IMR-90 (cell line): ENCODE measurements around the gene KAT6B. TPM values are rescaled to one million over a fixed set of nuclear protein-coding genes. Genes with fewer than 3 reads are reported as not detected.

Source experiments
- ATAC-seq: fragments of 200-7000 bp; cut with Tn5 transposase; 2 replicates; pipeline ENCODE4 v1.9.1; 2020; ENCODE audit warnings: low read depth, mild to moderate bottlenecking, moderate library complexity
- BruUV-seq: library from RNA; stranded (reverse); fragments of 400-500 nt; replicated peaks from 2 replicates; lab custom pipeline; 2021; lab: Mats Ljungman, UMichigan
- CTCF ChIA-PET: fragments of 300-600 bp; formaldehyde crosslinking; extraction: SDS; loops from one replicate; lab custom pipeline; 2021; ENCODE audit warnings: antibody characterized with exemption; lab: Yijun Ruan, JAX
- POLR2A ChIA-PET: fragments of 300-600 bp; sonication (Branson Sonifier 250); formaldehyde crosslinking; loops from one replicate; lab custom pipeline; 2022; ENCODE audit warnings: antibody characterized with exemption; ENCODE audit not compliant: unreplicated experiment; lab: Charles Lee
- DNase-seq: peaks from one replicate; pipeline ENCODE4 v3.0.0; 2013
- H2AFZ ChIP-seq: replicated peaks from 2 replicates; pipeline ENCODE3; 2013; ENCODE audit warnings: low read length, mild to moderate bottlenecking; ENCODE audit not compliant: poor library complexity
- H2AK5ac ChIP-seq: 2 replicates; pipeline ENCODE4 v1.6.1; 2013; ENCODE audit warnings: low read depth, low read length, inconsistent platforms
- H2AK9ac ChIP-seq: replicated peaks from 2 replicates; pipeline ENCODE3; 2013; ENCODE audit warnings: mild to moderate bottlenecking, low read depth, low read length, moderate library complexity; ENCODE audit not compliant: poor library complexity
- H2BK120ac ChIP-seq: 2 replicates; pipeline ENCODE4 v1.6.1; 2013; ENCODE audit warnings: low read depth, low read length, inconsistent platforms
- H2BK15ac ChIP-seq: 3 replicates; pipeline ENCODE4 v1.6.1; 2013; ENCODE audit warnings: low read depth, low read length, inconsistent platforms
- H2BK20ac ChIP-seq: 2 replicates; pipeline ENCODE4 v1.6.1; 2013; ENCODE audit warnings: low read depth, mild to moderate bottlenecking, inconsistent platforms, low read length, moderate library complexity
- H2BK5ac ChIP-seq: 2 replicates; pipeline ENCODE4 v1.6.1; 2013; ENCODE audit warnings: mild to moderate bottlenecking, low read depth, low read length, inconsistent platforms; ENCODE audit not compliant: poor library complexity, severe bottlenecking
- H3K14ac ChIP-seq: replicated peaks from 2 replicates; pipeline ENCODE4 v1.6.1; 2013; ENCODE audit warnings: low read depth, low read length, inconsistent platforms
- H3K18ac ChIP-seq: 2 replicates; pipeline ENCODE4 v1.6.1; 2013; ENCODE audit warnings: low read depth, low read length, control low read depth
- H3K23ac ChIP-seq: 2 replicates; pipeline ENCODE4 v1.6.1; 2013; ENCODE audit warnings: low read depth, low read length, inconsistent platforms
- H3K27ac ChIP-seq: 2 replicates; pipeline ENCODE4 v1.5.1; 2013; ENCODE audit warnings: mild to moderate bottlenecking, control low read depth, low read length; ENCODE audit not compliant: insufficient read depth
- H3K27me3 ChIP-seq: 2 replicates; pipeline ENCODE4 v1.6.1; 2013; ENCODE audit warnings: low read length; ENCODE audit not compliant: control insufficient read depth, insufficient read depth
- H3K36me3 ChIP-seq: 2 replicates; pipeline ENCODE4 v1.6.1; 2013; ENCODE audit warnings: low read length, mixed read lengths; ENCODE audit not compliant: control insufficient read depth, insufficient read depth
- H3K4ac ChIP-seq: 2 replicates; pipeline ENCODE4 v1.6.1; 2013; ENCODE audit warnings: low read depth, low read length, inconsistent platforms
- H3K4me1 ChIP-seq: 2 replicates; pipeline ENCODE4 v1.6.1; 2013; ENCODE audit warnings: low read length, mixed read lengths; ENCODE audit not compliant: control insufficient read depth, insufficient read depth
- H3K4me2 ChIP-seq: 2 replicates; pipeline ENCODE4 v1.6.1; 2013; ENCODE audit warnings: low read depth, mild to moderate bottlenecking, control low read depth, low read length, moderate library complexity
- H3K4me3 ChIP-seq: 2 replicates; pipeline ENCODE4 v1.5.1; 2013; ENCODE audit warnings: low read depth, mild to moderate bottlenecking, control low read depth, low read length, moderate library complexity; ENCODE audit not compliant: insufficient read depth
- H3K56ac ChIP-seq: 2 replicates; pipeline ENCODE4 v1.6.1; 2013; ENCODE audit warnings: low read length, inconsistent platforms; ENCODE audit not compliant: insufficient read depth; ENCODE audit errors: extremely low read depth
- H3K79me1 ChIP-seq, 2 experiments: 2 replicates each; pipeline ENCODE4 v1.6.1; 2013; ENCODE audit warnings: low read length in 2 of 2, inconsistent platforms in 1 of 2, low read depth in 1 of 2
- H3K9ac ChIP-seq: 2 replicates; pipeline ENCODE4 v1.6.1; 2013; ENCODE audit warnings: low read depth, low read length, control low read depth
- H3K9me1 ChIP-seq: 2 replicates; pipeline ENCODE4 v1.6.1; 2013; ENCODE audit warnings: low read length, inconsistent platforms; ENCODE audit not compliant: insufficient read depth
- H3K9me3 ChIP-seq: 2 replicates; pipeline ENCODE4 v1.6.1; 2013; ENCODE audit warnings: low read length; ENCODE audit not compliant: control insufficient read depth, insufficient read depth
- H4K20me1 ChIP-seq: 2 replicates; pipeline ENCODE4 v1.6.1; 2013; ENCODE audit warnings: low read length, inconsistent platforms; ENCODE audit not compliant: insufficient read depth
- H4K5ac ChIP-seq: 2 replicates; pipeline ENCODE4 v1.6.1; 2013; ENCODE audit warnings: mild to moderate bottlenecking, low read depth, low read length, control low read depth
- H4K8ac ChIP-seq, 2 experiments: 2 replicates each; pipeline ENCODE4 v1.6.1; 2013; ENCODE audit warnings: low read depth in 2 of 2, low read length in 2 of 2, control low read depth in 1 of 2, inconsistent platforms in 1 of 2
- H4K91ac ChIP-seq: 2 replicates; pipeline ENCODE4 v1.6.1; 2013; ENCODE audit warnings: low read depth, low read length, inconsistent platforms; ENCODE audit not compliant: insufficient read depth
- CEBPB ChIP-seq: IDR thresholded peaks from 2 replicates; pipeline ENCODE4 v1.6.1; 2012; ENCODE audit warnings: low read depth, low read length, improper control_type of control experiment
- FOS ChIP-seq: fragments of 150-350 bp; IDR thresholded peaks from 2 replicates; pipeline ENCODE4 v1.6.1; 2016; ENCODE audit warnings: low read depth, low read length
- MAFK ChIP-seq: IDR thresholded peaks from 2 replicates; pipeline ENCODE4 v1.6.1; 2012; ENCODE audit warnings: low read depth, low read length, improper control_type of control experiment
- MAZ ChIP-seq: IDR thresholded peaks from 2 replicates; pipeline ENCODE4 v1.6.1; 2012; ENCODE audit warnings: low read depth, mild to moderate bottlenecking, low read length, improper control_type of control experiment, moderate library complexity, borderline replicate concordance
- POLR2A ChIP-seq: IDR thresholded peaks from 2 replicates; pipeline ENCODE4 v1.6.1; 2012; ENCODE audit warnings: mild to moderate bottlenecking, low read depth, low read length
- RCOR1 ChIP-seq: IDR thresholded peaks from 2 replicates; pipeline ENCODE4 v1.6.1; 2012; ENCODE audit warnings: mild to moderate bottlenecking, low read length, improper control_type of control experiment; ENCODE audit not compliant: insufficient replicate concordance
- RFX5 ChIP-seq: IDR thresholded peaks from 2 replicates; pipeline ENCODE4 v1.8.0; 2012; ENCODE audit warnings: low read depth, mild to moderate bottlenecking, low read length, moderate library complexity
- SMC3 ChIP-seq: fragments of 150-350 bp; IDR thresholded peaks from 2 replicates; pipeline ENCODE4 v1.6.1; 2016; ENCODE audit warnings: low read depth, mild to moderate bottlenecking, antibody characterized with exemption, low read length, moderate library complexity
- dilution Hi-C: fragments of 300-500 bp; cut with HindIII; formaldehyde crosslinking; loops from one replicate; pipeline ENCODE4 v1.14.3; 2018; ENCODE audit warnings: low sequenced_read_pairs; ENCODE audit not compliant: unreplicated experiment
- in situ Hi-C: fragments of 300-500 bp; cut with MboI; formaldehyde crosslinking; loops from 3 replicates; pipeline ENCODE4 v1.14.3; 2019; ENCODE audit warnings: low sequenced_read_pairs, inconsistent platforms, mixed read lengths
- intact Hi-C: fragments of 100-400 bp; cut with micrococcal nuclease; formaldehyde crosslinking; loops from 2 replicates; pipeline ENCODE4 v1.10.0; 2022
- polyA plus RNA-seq, 3 experiments: library from polyadenylated mRNA; depleted of rRNA; stranded (reverse); fragments of >200 nt; gene quantifications; 2 replicates each; pipeline ENCODE4 v1.2.3, GENCODE V29; 2012; ENCODE audit warnings: low replicate concordance in 1 of 3
- total RNA-seq: library from RNA; depleted of rRNA; stranded (reverse); fragments of >200 nt; gene quantifications from 2 replicates; pipeline ENCODE4 v1.2.3, GENCODE V29; 2012
- TF ChIP-seq, protein P1 (sequence below): fragments of 150-350 bp; IDR thresholded peaks from 2 replicates; pipeline ENCODE4 v1.6.1; 2017; ENCODE audit warnings: mild to moderate bottlenecking, antibody characterized with exemption, low read length, low read depth
- TF ChIP-seq, protein P2 (sequence below): conservative IDR thresholded peaks from 2 replicates; pipeline ENCODE4 v1.5.1; 2012; ENCODE audit warnings: mild to moderate bottlenecking, low read depth, low read length, improper control_type of control experiment

Gene KAT6B
- total and polyA plus RNA-seq, 2 of the 4 experiments (the other 2 are of a cell fraction): 8.8 to 28.1 TPM

DNA sequence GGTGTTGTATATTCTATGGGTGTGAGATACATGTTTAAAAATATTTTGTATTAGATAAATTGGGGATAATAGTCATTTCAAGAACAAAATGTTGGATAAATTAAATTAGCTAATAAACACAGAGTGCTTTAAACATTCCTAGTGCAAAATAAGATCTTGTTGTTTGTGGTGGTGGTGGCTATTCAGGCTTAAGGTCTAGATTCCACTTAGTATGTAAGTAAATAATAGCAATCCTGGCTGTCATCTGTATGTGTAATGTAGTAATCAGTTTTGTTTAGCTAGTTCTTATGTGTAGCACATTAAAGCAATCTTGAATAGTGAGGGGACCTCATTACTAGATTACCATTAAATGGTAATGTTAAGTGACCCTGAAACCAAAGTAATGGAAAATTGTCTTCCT is 48.7 kb downstream of the KAT6B start:
- Histone ChIP-seq H2AFZ (no peak overlapping the region), H2BK120ac (peak overlapping the region; percentile 77), H3K4ac (peak overlapping the region; percentile 61), H3K79me1 (peaks cover 33 to 81% of the 10 kb centered on the region in 2 experiments), H2AK5ac (peak overlapping the region; percentile 63; the same call in 1 of the 2 replicates), H3K4me1 (peaks cover 32% of the 10 kb centered on the region), H2BK5ac (peak overlapping the region; percentile 94), H4K5ac (peak overlapping the region; percentile 11; the same call in 1 of the 2 replicates), H4K20me1 (peaks cover 3% of the 10 kb centered on the region; the same call in 1 of the 2 replicates), H3K23ac (no peak overlapping the region; the same call in 1 of the 2 replicates), H3K56ac (peak overlapping the region; percentile 71; the same call in 1 of the 2 replicates), H2AK9ac (no peak overlapping the region), H3K27ac (peak overlapping the region; percentile 89), H3K9me1 (peaks cover 12% of the 10 kb centered on the region), H2BK15ac (0 out of 3 replicates have a peak overlapping the region, but pooled peaks have one; percentile 94), H3K9me3 (no peaks in the 10 kb centered on the region), H4K91ac (no peak overlapping the region; the same call in 1 of the 2 replicates), H3K4me2 (no peak overlapping the region; the same call in 1 of the 2 replicates), H4K8ac (peak overlapping the region in 1 of 2 experiments; percentile 70; a peak in 1 of 4 replicates), H3K9ac (no peak overlapping the region), H3K27me3 (no peaks in the 10 kb centered on the region), H2BK20ac (peak overlapping the region; percentile 76; the same call in 1 of the 2 replicates), H3K36me3 (no peaks in the 10 kb centered on the region), H3K14ac (no peak overlapping the region; the same call in 1 of the 2 replicates), H3K4me3 (no peak overlapping the region), H3K18ac (peak overlapping the region; percentile 85)
- CTCF ChIA-PET: interaction anchor here (0.6 kb wide), 1 partner anchor 244 kb away, joined by 3 read pairs; no protein-coding TSS in a partner anchor
- ATAC-seq (no peak), DNase-seq (no peak)
- in situ Hi-C loops (no loop called here), intact Hi-C loops (no loop called here), dilution Hi-C loops (no loop called here)
- no TSS peak for BruUV-seq
- POLR2A ChIA-PET: no interaction called here
- TF ChIP-seq FOS: no peak
- no peak for TF ChIP-seq CEBPB
- TF ChIP-seq, protein P1, sequence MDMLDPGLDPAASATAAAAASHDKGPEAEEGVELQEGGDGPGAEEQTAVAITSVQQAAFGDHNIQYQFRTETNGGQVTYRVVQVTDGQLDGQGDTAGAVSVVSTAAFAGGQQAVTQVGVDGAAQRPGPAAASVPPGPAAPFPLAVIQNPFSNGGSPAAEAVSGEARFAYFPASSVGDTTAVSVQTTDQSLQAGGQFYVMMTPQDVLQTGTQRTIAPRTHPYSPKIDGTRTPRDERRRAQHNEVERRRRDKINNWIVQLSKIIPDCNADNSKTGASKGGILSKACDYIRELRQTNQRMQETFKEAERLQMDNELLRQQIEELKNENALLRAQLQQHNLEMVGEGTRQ: no peak
- no peak for TF ChIP-seq POLR2A
- TF ChIP-seq RFX5: no peak
- TF ChIP-seq, protein P2, sequence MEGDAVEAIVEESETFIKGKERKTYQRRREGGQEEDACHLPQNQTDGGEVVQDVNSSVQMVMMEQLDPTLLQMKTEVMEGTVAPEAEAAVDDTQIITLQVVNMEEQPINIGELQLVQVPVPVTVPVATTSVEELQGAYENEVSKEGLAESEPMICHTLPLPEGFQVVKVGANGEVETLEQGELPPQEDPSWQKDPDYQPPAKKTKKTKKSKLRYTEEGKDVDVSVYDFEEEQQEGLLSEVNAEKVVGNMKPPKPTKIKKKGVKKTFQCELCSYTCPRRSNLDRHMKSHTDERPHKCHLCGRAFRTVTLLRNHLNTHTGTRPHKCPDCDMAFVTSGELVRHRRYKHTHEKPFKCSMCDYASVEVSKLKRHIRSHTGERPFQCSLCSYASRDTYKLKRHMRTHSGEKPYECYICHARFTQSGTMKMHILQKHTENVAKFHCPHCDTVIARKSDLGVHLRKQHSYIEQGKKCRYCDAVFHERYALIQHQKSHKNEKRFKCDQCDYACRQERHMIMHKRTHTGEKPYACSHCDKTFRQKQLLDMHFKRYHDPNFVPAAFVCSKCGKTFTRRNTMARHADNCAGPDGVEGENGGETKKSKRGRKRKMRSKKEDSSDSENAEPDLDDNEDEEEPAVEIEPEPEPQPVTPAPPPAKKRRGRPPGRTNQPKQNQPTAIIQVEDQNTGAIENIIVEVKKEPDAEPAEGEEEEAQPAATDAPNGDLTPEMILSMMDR: no peak
- no peak for TF ChIP-seq RCOR1
- no peak for TF ChIP-seq MAZ
- no peak for TF ChIP-seq SMC3
- TF ChIP-seq MAFK: no peak
